HG03378 (cell line): ENCODE measurements around the gene LYRM1.
"Not testable (repeated sequence)": the region's sequence is repeated elsewhere in the genome, so short reads cannot be mapped to it uniquely, and the experiment has no call there.

Experiments
- ATAC-seq: cut with Tn5 transposase; IDR thresholded peaks from one replicate; pipeline ENCODE4 v1.9.1; 2021; ENCODE audit warnings: mild to moderate bottlenecking, moderate library complexity; ENCODE audit not compliant: unreplicated experiment

LYRM1 gene

DNA sequence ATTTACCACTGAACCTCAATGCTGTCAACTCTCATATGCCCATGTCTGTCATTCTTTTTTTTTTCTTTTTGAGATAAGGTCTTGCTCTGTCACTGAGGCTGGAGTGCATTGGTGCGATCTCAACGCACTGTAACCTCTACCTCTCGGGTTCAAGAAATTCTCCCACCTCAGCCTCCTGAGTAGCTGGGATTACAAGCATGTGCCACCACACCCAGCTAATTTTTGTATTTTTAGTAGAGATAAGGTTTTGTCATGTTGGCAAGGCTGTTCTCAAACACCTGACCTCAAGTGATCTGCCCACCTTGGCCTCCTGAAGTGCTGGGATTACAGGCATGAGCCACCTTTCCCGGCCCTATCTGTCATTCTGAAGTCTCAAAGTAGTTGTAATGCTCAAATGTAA lies 72.6 kb downstream of the LYRM1 start:
- not testable (repeated sequence) for ATAC-seq
